ENCODE results near the gene C1orf74.

- no peak for TF ChIP-seq CTCF (IDR thresholded peaks at IDR 0.05 in 8 of 11, conservative IDR thresholded peaks at IDR 0.05 in 3 of 11)
- TF ChIP-seq POLR2A (IDR thresholded peaks at IDR 0.05) = no peak
These were observed 6.3 kb downstream of the C1orf74 start for GRCh38 chr1:209778102-209778501.
